Measurements from ENCODE around the gene GTF2F1. TPM values are rescaled to one million over a fixed set of nuclear protein-coding genes. Genes with fewer than 3 reads are reported as not detected.

The GTF2F1 gene
- total RNA-seq, 2 donors from 2014 or later = 58.2 to 73.6 TPM

DNA sequence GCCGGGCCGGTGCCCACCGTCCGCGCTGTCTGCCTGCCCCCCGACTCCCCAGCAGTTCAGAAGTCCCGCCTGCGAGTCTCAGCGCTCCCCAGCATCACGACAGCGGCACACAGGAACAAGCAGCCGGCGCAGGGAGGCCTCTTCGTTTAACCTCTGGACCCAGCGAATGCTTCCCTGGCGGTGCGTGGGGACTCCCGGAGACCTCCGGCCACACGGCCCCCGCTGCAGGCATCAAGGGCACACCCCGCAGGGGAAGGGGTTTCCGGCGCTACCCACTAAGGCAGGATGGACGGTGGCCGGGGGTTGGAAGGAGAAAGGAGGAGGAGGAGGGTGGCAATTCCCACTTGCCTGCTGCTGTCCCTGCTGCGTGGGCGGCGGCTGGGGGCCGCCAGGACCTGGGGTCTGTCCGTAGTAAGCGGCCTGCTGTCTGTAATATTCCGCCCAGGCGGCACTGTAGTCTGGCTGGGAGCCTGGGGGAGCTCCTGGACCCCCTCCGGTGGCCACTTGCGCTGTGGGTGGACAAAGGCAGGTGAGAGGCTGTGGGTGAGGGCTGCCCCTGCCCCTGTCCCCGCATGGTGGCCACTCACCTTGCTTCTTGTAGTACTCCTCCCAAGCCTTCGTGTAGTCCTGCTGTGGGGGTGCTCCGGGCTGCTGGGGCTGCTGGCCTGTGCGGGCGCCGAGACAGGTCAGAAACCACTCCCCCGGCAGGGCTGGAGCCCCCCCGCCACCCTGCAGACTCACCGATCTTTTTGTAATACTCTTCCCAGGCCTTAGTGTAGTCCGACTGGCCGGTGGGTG is 22.0 kb upstream of the GTF2F1 start:
- H3K36me3 ChIP-seq = peaks cover 38% of the 10 kb centered on the region
- DNase-seq = no peak
- no peak overlapping the region for H3K27ac ChIP-seq
- no peak overlapping the region for H3K9ac ChIP-seq (ENCODE audit: low read depth in 2 of 2, low read length in 2 of 2)
- no peaks in the 10 kb centered on the region for H3K4me1 ChIP-seq
- TF ChIP-seq, protein P1, sequence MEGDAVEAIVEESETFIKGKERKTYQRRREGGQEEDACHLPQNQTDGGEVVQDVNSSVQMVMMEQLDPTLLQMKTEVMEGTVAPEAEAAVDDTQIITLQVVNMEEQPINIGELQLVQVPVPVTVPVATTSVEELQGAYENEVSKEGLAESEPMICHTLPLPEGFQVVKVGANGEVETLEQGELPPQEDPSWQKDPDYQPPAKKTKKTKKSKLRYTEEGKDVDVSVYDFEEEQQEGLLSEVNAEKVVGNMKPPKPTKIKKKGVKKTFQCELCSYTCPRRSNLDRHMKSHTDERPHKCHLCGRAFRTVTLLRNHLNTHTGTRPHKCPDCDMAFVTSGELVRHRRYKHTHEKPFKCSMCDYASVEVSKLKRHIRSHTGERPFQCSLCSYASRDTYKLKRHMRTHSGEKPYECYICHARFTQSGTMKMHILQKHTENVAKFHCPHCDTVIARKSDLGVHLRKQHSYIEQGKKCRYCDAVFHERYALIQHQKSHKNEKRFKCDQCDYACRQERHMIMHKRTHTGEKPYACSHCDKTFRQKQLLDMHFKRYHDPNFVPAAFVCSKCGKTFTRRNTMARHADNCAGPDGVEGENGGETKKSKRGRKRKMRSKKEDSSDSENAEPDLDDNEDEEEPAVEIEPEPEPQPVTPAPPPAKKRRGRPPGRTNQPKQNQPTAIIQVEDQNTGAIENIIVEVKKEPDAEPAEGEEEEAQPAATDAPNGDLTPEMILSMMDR (IDR thresholded peaks at IDR 0.05) = no peak
- intact Hi-C loops (cut with DNase I) = no loop called here
- H3K27me3 ChIP-seq = no peaks in the 10 kb centered on the region
- no peak overlapping the region for H3K4me3 ChIP-seq
- H3K9me3 ChIP-seq = no peaks in the 10 kb centered on the region

DNA sequence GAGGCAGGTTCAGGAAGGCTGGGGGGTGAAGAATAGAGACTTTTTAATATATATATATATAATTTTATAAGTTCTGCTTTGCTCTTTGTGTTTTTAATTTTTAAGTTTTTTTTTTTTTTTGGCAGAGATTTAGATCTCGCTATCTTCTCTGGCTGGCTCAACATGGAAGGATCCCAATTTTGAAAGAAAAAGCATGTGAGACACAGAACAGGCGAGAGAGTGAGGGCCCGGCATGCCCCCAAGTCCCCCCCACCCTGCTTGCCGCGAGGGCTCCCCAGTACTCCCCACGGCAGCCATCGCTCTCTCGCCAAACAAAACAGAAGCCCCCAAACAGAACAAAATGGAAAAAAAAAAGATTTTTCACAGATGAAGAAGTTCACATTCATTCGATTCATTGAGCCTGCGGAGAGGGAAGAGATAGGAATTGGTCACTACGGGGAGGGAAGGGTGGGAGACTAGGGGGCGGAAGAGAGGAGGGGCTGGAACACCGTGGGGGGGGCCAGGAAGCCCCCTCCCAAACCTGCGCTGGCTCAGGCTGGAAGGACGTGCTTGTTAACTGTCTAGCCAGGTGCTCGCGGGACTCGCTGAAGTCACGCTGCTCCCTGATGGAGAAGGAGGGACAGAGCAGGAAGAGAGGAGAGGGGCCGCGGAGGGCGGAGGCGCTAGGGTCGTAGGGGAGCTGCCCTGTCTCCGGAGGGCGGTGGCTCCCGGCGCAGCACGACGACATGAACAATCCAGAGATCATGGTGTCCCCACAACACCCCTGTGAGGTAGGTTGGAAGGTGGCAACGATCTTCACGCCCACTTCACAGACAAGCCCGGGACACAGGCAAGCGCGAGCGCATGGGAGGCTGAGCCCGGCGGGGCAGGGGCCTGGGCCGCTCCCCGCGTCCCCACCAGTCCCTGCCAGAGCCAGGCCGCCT is 21.0 kb upstream of the GTF2F1 start:
- Histone ChIP-seq H3K4me1 (no peaks in the 10 kb centered on the region), H3K4me3 (no peak overlapping the region), H3K9ac (ENCODE audit: low read depth in 2 of 2, low read length in 2 of 2) (no peak overlapping the region), H3K36me3 (peaks cover 34% of the 10 kb centered on the region), H3K27me3 (no peaks in the 10 kb centered on the region), H3K9me3 (no peaks in the 10 kb centered on the region), H3K27ac (no peak overlapping the region)
- intact Hi-C loops (cut with DNase I) = no loop called here
- TF ChIP-seq, protein P1 (IDR thresholded peaks at IDR 0.05) = no peak
- DNase-seq = no peak

DNA sequence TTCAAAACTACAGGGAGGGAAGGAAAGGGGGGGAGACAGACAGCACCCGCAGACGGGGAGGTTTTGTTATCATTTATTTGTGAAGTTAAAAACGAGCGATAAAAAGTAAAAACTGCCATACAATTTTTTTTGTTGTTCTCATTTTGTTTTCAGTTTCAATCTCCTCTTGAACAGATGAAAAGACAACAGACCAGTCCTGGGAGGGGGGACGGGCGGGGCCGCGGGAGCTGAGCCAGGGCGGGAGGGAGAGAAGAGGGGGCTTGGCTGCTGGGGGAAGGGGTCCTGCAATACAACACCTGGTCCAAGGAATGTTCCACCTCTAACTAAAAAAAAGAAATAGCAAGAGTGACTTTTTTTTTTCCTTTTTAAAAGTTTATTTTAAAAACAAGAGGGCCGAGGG is 20.3 kb upstream of the GTF2F1 start:
- no peak overlapping the region for H3K9ac ChIP-seq (ENCODE audit: low read depth in 2 of 2, low read length in 2 of 2)
- H3K9me3 ChIP-seq = no peaks in the 10 kb centered on the region
- no peaks in the 10 kb centered on the region for H3K27me3 ChIP-seq
- intact Hi-C loops (cut with DNase I) = no loop called here
- no peak for DNase-seq
- peaks cover 34% of the 10 kb centered on the region for H3K36me3 ChIP-seq
- no peak overlapping the region for H3K4me3 ChIP-seq
- no peaks in the 10 kb centered on the region for H3K4me1 ChIP-seq
- TF ChIP-seq, protein P1 (IDR thresholded peaks at IDR 0.05) = no peak
- no peak overlapping the region for H3K27ac ChIP-seq

DNA sequence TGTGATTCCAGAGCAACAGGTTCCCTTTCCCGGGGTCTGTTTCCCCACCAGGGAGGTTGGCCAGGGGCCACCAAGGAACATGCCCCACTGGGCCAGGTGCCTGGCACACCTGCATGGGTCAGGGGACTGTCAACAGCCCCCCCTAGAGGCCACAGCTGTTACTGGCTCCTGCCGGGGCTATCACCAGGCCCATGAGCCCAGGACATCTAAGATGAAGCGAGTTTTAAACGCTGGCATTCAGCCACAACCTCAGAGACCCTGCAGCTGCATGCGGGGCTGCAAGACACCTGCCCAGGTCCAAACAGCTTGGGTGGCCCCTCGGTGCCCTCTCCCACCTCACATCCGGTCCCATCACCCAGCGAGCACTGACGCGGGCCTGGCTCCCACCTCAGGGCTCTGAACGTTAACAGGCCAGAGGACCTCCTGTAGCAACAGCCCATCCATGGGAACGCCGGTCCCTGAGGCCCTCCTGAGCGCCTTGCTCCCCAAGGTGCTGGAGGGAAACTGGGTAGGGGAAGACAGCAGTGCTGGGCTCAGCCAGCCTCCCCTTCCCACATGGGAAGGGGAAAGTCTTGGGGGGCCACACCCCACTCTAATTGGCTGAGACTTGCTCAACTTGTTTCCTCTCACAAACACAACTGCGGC is 19.6 kb upstream of the GTF2F1 start:
- TF ChIP-seq, protein P1 (IDR thresholded peaks at IDR 0.05) = peak; percentile 71
- peak; percentile 73 for DNase-seq
- H3K9me3 ChIP-seq = no peaks in the 10 kb centered on the region

DNA sequence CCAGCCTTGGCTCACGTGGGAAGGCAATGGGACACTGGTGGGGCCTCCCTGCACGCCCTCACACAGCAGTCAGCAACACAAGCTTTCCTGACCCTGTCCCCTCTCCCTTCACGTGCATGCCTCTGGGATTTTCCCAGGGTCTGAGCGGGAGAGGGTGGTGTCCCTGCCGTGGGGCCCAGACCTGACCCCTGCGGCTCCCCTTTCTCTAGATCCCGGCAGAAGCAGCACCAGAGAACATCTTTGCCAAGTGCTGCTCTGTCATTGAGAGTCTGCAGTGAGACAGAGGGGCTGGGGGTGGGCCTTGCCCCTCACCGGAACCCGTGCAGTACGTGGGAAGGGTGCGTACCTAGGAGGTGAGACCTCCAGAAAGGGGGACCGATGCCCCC is 19.1 kb upstream of the GTF2F1 start:
- H3K4me1 ChIP-seq = no peaks in the 10 kb centered on the region
- DNase-seq = no peak
- peaks cover 22% of the 10 kb centered on the region for H3K36me3 ChIP-seq
- H3K27me3 ChIP-seq = no peaks in the 10 kb centered on the region
- no peak overlapping the region for H3K4me3 ChIP-seq
- no peaks in the 10 kb centered on the region for H3K9me3 ChIP-seq
- intact Hi-C loops (cut with DNase I) = no loop called here
- no peak overlapping the region for H3K27ac ChIP-seq
- TF ChIP-seq, protein P1 (IDR thresholded peaks at IDR 0.05) = no peak
- no peak overlapping the region for H3K9ac ChIP-seq (ENCODE audit: low read depth in 2 of 2, low read length in 2 of 2)

More for the DNA sequence above, 19.6 kb upstream of the GTF2F1 start:
- Histone ChIP-seq H3K4me3 (no peak overlapping the region), H3K9ac (ENCODE audit: low read depth in 2 of 2, low read length in 2 of 2) (peak overlapping the region in 1 of 2 donors; percentile 24), H3K4me1 (no peaks in the 10 kb centered on the region), H3K27me3 (no peaks in the 10 kb centered on the region), H3K36me3 (peaks cover 27% of the 10 kb centered on the region), H3K27ac (no peak overlapping the region)
- intact Hi-C loops (cut with DNase I) = no loop called here

Data from colonic mucosa (tissue), 4 donors.